Measurements from ENCODE around the gene ZNF189. TPM values are rescaled to one million over a fixed set of nuclear protein-coding genes. Genes with fewer than 3 reads are reported as not detected.

ZNF189 gene
- 6.8 and 7.8 TPM in 2 replicates for total RNA-seq (2014; rRNA removed; shearing (Covaris generic))
- polyA plus RNA-seq (2015; cell fraction: cytosol; rRNA removed): 6.1 and 7.3 TPM in 2 replicates
- 14.2 and 14.6 TPM in 2 replicates for polyA plus RNA-seq (2015; cell fraction: nucleus; rRNA removed)

GRCh38 chr9:101398068-101398929 lies at the start of gene ZNF189, which contains the start of gene MRPL50:
Gene ZNF189, plus strand, starts transcription at chr9:101398851. Its CDS starts 306 bp downstream, at chr9:101399157.
Gene MRPL50, minus strand, starts transcription at chr9:101398618. Its CDS starts 26 bp downstream, at chr9:101398592.
- DNase-seq (ENCODE audit: low read depth): peak; percentile 99

- no peak for DNase-seq (ENCODE audit: low read depth)
Measured at GRCh38 chr9:101350285-101350684, 48.4 kb upstream of the ZNF189 start.

- DNase-seq (ENCODE audit: low read depth): no peak
Measured at GRCh38 chr9:101352892-101353463, 45.7 kb upstream of the ZNF189 start.

- DNase-seq (ENCODE audit: low read depth): no peak
Measured at GRCh38 chr9:101353683-101354082, 45.0 kb upstream of the ZNF189 start.

GRCh38 chr9:101354143-101354764 lies 44.4 kb upstream of the ZNF189 start:
- DNase-seq (ENCODE audit: low read depth): no peak

GRCh38 chr9:101354765-101355708 lies 43.6 kb upstream of the ZNF189 start:
- no peak for DNase-seq (ENCODE audit: low read depth)

GRCh38 chr9:101356619-101357018 lies 42.0 kb upstream of the ZNF189 start:
- no peak for DNase-seq (ENCODE audit: low read depth)

DNA sequence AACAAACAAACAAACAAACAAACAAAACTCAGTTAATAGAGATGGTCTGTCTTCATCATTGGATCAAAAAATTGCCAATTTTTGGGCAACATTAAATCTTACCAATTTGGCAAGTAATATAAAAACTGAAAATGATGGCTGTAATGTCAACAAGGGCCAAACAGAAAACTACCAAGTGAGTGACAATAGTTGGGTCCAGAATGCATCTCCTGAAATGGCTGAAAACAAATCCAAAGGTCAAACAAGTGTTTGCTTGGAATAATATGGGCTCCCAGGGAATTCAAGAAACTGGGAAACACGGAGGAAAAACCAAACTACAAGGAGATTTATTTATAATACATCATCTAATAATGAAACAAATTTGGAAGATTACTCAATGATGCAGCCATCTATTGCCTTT lies 39.0 kb upstream of the ZNF189 start:
- no peak for DNase-seq (ENCODE audit: low read depth)

GRCh38 chr9:101360647-101361046 lies 38.0 kb upstream of the ZNF189 start:
- DNase-seq (ENCODE audit: low read depth): no peak

- no peak for DNase-seq (ENCODE audit: low read depth)
Measured at GRCh38 chr9:101362450-101362849, 36.2 kb upstream of the ZNF189 start.

GRCh38 chr9:101365181-101365580 lies 33.5 kb upstream of the ZNF189 start:
- DNase-seq (ENCODE audit: low read depth): no peak

DNA sequence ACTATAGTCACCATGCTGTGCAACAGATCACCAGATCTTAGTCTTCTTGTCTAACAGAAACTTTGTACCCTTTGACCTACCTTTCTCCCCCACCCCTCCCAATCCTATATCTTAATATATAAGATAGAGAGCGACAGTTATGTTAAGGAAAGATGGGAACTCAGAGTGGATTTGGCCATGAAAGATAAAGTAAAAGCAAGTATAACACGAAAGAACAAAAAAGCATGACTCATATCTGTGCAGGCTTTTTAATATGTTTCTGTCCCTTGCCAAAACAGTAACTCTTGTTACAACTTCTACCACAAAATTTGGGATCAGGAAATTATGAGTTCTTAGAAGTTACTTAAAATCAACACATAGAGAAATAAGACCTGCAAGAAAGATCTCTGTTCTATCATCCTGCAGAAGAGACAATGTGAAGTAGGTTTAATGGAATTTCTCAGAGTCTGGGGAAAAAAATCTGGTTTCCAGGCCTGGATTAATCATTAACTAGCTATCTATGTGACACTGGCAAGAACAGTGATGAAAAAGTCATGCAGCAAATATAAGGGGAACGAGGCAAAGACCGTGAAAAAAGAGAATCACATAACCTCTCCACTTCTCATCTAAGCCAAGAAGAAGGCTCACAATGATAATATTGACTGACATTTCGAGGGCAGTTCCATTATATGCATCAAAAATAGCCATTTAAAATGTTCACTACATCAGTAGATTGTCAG lies 32.5 kb upstream of the ZNF189 start:
- DNase-seq (ENCODE audit: low read depth): no peak

DNA sequence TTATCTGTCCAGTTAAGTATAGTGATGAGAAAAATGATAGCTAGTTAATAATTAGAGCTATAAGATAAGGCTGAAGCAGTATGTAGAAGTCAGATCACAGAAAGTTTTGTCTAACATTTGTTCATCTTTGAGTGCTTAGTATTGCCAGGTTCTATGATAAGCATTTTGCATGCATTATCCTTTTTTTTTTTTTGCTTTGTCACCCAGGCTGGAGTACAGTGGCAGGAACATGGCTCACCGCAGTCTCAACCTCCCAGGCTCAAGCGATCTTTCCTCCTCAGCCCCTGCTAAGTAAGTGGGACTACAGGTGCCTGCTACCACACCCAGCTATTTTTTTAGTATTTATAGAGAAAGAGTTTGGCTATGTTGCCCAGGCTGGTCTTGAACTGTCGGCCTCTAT lies 31.3 kb upstream of the ZNF189 start:
- DNase-seq (ENCODE audit: low read depth): no peak

- DNase-seq (ENCODE audit: low read depth): peak; percentile 60
Measured at GRCh38 chr9:101369286-101369685, 29.4 kb upstream of the ZNF189 start.

DNA sequence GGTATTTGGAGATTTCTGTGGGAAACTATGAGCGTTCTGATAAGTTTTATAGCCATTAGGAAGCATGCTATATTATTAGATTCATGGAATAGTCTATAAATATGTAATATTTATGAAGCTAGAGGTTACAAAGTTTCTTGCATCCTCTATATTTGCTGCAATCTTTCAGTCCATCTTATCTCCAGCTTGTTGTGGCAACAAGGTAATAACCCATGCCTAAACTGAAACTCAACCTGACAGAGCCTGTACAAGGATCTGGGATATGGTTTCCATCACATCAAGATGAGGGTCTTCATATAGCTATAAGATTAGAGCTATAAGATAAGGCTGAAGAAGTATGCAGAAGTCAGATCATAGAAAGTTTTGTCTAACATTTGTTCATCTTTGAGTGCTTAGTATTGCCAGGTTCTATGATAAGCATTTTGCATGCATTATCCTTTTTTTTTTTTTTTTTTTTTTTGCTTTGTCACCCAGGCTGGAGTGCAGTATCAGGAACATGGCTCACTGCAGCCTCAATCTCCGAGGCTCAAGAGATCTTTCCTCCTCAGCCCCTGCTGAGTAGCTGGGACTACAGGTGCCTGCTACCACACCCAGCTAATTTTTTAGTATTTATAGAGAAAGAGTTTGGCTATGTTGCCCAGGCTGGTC lies 28.6 kb upstream of the ZNF189 start:
- DNase-seq (ENCODE audit: low read depth): no peak

DNA sequence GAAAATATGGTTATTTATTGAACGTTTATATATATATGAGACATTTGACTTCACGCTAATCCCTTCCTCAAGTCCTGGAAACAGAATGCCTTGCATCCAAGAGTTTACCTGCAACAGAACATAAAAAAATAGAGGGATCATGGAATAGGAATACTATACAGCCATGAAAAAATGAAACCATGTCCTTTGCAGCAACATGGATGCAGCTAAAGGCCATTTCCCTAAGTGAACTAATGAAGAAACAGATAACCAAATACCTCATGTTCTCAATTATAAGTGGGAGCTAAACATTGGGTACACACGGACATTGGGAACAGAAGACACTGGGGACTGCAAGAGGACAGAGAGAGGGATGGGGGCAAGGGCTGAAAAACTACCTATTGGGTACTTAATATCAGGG lies 26.8 kb upstream of the ZNF189 start:
- DNase-seq (ENCODE audit: low read depth): no peak

DNA sequence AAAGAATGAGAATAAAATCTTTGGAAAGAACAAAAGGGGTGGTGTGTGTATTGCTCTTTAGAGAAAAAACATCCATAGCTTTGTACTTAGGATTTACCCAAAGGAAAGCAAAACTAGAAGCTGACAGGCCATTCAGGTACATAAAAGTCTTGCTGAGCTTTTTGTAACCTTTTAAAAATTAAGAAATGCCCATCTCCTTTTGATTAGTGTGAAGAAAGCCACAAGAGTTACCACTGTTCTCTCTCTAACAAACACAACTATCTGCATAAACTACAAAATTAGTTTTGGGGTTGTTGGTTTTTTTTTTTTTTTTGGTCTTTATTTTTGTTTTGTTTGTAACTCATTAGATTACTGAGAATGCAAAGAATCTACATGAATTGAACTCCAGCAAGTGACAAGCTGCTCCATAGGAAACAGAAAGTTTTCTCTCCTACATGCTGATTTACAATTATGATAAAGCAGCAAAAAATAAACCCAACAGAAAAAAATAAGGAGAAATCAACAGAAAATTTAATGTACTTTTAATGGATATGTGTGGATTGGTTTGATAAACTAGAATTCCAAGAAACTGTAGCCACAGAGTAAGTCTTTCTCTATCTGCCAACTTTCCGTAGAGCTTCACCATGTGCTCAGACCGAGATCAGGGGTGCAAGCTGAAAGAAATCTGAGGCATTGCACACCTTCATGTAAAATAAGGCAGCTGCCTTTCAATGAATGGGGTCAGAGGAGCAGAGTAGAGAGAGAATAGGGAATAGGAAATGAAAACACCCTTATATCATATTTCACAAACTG lies 26.1 kb upstream of the ZNF189 start:
- DNase-seq (ENCODE audit: low read depth): no peak

DNA sequence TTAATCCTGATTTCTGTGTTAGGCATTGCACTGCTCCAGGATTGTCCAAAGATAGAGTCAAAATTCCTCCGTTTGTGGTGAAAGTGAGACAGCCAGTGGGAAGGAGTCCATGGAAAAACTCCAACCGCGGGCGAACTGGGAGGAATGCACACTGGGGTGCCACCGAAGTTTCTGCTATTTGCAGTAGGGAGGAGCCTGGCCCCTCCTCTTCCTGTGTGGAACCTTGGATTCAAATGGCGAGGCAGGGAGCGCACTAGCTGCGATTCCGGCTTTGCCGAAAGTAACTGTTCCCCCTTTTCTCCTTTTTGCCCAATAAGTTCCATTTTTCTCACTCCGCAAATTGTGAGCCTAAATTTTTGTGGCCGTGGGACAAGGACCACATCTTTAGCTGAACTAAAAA lies 23.1 kb upstream of the ZNF189 start:
- DNase-seq (ENCODE audit: low read depth): no peak
